OCI-LY3 (cell line): ENCODE data around the gene GDPD4.

Experiments
- H2AFZ ChIP-seq: fragments of 200-600, 300-600 bp; shearing (Covaris generic); 2 replicates; pipeline ENCODE4 v1.6.0; 2014; ENCODE audit warnings: antibody characterized with exemption, low read depth, low read length
- H3K27ac ChIP-seq: fragments of 200-600, 300-600 bp; sonication (generic); 2 replicates; pipeline ENCODE4 v1.5.1; 2014; ENCODE audit warnings: mild to moderate bottlenecking, low read length, moderate library complexity, mixed read lengths
- H3K27me3 ChIP-seq: fragments of 200-600, 300-600 bp; sonication (generic); 2 replicates; pipeline ENCODE4 v1.6.1; 2014; ENCODE audit warnings: low read depth, low read length, mixed read lengths
- H3K36me3 ChIP-seq: fragments of 200-600, 300-600 bp; sonication (generic); replicated peaks from 2 replicates; pipeline ENCODE3; 2014; ENCODE audit warnings: low read depth, low read length, mixed read lengths
- H3K4me1 ChIP-seq: fragments of 300-600, 200-600 bp; sonication (generic); 2 replicates; pipeline ENCODE4 v1.6.1; 2014; ENCODE audit warnings: low read length, mixed read lengths
- H3K4me2 ChIP-seq: fragments of 200-600, 300-600 bp; sonication (generic); 2 replicates; pipeline ENCODE4 v1.6.1; 2014; ENCODE audit warnings: low read length, mixed read lengths
- H3K4me3 ChIP-seq: fragments of 300-600, 200-600 bp; sonication (generic); 2 replicates; pipeline ENCODE4 v1.5.1; 2014; ENCODE audit warnings: antibody characterized with exemption, mild to moderate bottlenecking, low read length, moderate library complexity
- H3K79me2 ChIP-seq: fragments of 300-600, 200-600 bp; shearing (Covaris generic); 2 replicates; pipeline ENCODE4 v1.6.1; 2014; ENCODE audit warnings: mild to moderate bottlenecking, low read length, mixed read lengths
- H3K9ac ChIP-seq: fragments of 300-600, 200-600 bp; shearing (Covaris generic); 2 replicates; pipeline ENCODE4 v1.6.0; 2014; ENCODE audit warnings: mild to moderate bottlenecking, low read length, moderate library complexity
- H3K9me3 ChIP-seq: fragments of 200-600, 300-600 bp; shearing (Covaris generic); 2 replicates; pipeline ENCODE4 v1.6.1; 2014; ENCODE audit warnings: low read length, mixed read lengths; ENCODE audit not compliant: insufficient read depth
- H4K20me1 ChIP-seq: fragments of 200-600, 300-600 bp; sonication (generic); 2 replicates; pipeline ENCODE4 v1.6.1; 2016; ENCODE audit warnings: low read length, mixed read lengths; ENCODE audit not compliant: insufficient read depth
- EZH2phosphoT487 ChIP-seq: fragments of 200-600 bp; shearing (Covaris generic); IDR thresholded peaks from 2 replicates; pipeline ENCODE4 v1.6.1; 2018; ENCODE audit warnings: antibody characterized with exemption, mixed run types, low read depth
- TF ChIP-seq, protein P1 (sequence below): fragments of 200-600, 300-600 bp; sonication (generic); IDR thresholded peaks from 2 replicates; pipeline ENCODE4 v1.5.1; 2014; ENCODE audit warnings: antibody characterized with exemption, low read length, low read depth

GDPD4 gene

DNA sequence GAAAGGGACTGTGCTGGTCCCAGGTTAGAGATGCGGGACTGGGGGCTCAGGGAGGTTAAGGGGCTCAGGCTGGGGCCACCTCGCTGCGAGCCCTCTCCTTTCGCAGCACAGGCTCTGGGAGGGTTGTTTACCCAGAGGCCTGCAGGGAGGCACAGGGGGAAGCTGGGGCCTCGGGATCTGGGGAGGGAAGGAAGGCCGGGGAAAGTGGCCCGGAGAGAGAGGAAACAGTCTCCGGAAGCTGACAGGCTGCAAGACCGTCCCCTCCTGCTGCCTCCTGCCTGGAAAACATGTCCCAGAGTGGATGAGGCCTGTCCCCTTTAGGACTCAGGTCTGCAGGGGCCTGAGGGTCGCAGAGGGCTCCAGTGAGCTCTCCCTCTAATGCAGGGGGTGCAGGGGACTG, 128.0 kb downstream of the GDPD4 start:
- H3K4me3 ChIP-seq, result no peak overlapping the region
- TF ChIP-seq EZH2phosphoT487, result no peak
- TF ChIP-seq, protein P1, sequence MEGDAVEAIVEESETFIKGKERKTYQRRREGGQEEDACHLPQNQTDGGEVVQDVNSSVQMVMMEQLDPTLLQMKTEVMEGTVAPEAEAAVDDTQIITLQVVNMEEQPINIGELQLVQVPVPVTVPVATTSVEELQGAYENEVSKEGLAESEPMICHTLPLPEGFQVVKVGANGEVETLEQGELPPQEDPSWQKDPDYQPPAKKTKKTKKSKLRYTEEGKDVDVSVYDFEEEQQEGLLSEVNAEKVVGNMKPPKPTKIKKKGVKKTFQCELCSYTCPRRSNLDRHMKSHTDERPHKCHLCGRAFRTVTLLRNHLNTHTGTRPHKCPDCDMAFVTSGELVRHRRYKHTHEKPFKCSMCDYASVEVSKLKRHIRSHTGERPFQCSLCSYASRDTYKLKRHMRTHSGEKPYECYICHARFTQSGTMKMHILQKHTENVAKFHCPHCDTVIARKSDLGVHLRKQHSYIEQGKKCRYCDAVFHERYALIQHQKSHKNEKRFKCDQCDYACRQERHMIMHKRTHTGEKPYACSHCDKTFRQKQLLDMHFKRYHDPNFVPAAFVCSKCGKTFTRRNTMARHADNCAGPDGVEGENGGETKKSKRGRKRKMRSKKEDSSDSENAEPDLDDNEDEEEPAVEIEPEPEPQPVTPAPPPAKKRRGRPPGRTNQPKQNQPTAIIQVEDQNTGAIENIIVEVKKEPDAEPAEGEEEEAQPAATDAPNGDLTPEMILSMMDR, result no peak
- H3K4me2 ChIP-seq, result no peak overlapping the region
- no peaks in the 10 kb centered on the region for H3K36me3 ChIP-seq
- H3K27me3 ChIP-seq, result no peaks in the 10 kb centered on the region
- H3K9ac ChIP-seq, result no peak overlapping the region
- H3K79me2 ChIP-seq, result no peaks in the 10 kb centered on the region
- no peaks in the 10 kb centered on the region for H3K9me3 ChIP-seq
- H3K4me1 ChIP-seq, result no peaks in the 10 kb centered on the region
- H4K20me1 ChIP-seq, result no peaks in the 10 kb centered on the region
- H2AFZ ChIP-seq, result no peak overlapping the region
- H3K27ac ChIP-seq, result no peak overlapping the region

DNA sequence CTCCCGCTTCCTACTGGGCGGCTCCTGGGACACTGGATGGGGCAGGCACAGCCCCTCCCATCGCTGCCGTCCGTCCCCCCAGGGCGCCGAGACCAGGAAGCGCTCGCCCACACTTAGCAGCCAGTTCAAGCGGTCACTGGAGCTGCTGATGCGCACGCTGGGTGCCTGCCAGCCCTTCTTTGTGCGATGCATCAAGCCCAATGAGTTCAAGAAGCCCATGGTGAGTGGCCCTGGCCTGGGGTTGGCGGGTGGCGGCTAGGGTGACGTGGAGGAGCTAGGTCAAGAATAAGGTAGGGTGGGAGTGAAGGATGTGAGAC, 128.9 kb downstream of the GDPD4 start:
- no peaks in the 10 kb centered on the region for H4K20me1 ChIP-seq
- H3K79me2 ChIP-seq, result no peaks in the 10 kb centered on the region
- H3K4me1 ChIP-seq, result no peaks in the 10 kb centered on the region
- H3K4me2 ChIP-seq, result no peak overlapping the region
- no peak for TF ChIP-seq EZH2phosphoT487
- TF ChIP-seq, protein P1, result no peak
- H3K36me3 ChIP-seq, result no peaks in the 10 kb centered on the region
- H2AFZ ChIP-seq, result no peak overlapping the region
- H3K4me3 ChIP-seq, result no peak overlapping the region
- no peaks in the 10 kb centered on the region for H3K9me3 ChIP-seq
- H3K27ac ChIP-seq, result no peak overlapping the region
- no peaks in the 10 kb centered on the region for H3K27me3 ChIP-seq
- H3K9ac ChIP-seq, result no peak overlapping the region

DNA sequence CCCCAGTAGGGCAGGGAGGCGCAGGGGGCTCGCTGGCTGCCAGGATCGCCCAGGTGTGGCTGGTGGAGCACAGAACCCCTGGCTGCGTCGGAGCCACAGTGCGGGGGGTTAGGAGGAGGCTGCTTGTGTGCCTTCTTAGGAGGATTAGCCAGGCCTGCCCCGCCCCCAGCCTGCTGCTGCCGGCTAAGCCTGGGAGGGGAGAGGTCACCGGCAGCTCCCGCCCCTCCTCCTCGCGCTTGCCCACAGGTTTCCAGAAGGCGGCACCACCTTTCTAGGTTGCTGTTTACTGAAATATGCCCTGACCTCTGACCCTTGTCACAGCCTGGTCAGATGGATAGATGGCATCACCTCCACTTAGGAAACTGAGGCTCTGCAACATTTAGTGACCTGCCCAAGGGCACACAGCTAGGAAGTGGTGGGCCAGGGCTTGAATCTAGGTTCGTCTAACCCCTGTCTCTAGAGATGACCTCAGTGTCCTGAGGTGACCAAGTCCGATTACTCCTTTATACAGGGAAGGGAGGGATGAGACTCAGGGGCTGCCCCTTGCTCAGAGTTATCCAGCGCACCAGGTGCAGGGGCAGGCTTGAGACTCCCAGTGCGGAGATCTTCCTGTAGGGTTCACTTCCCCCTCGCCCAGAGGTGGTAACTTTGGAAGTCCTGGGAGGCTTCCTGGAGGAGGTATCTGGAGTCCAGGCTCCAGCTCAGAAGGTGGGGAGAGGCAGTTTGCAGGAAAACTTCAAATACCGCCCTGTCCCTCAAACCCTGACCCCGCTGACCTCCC, 129.4 kb downstream of the GDPD4 start:
- no peaks in the 10 kb centered on the region for H3K36me3 ChIP-seq
- H3K9me3 ChIP-seq, result no peaks in the 10 kb centered on the region
- no peaks in the 10 kb centered on the region for H3K79me2 ChIP-seq
- no peak overlapping the region for H3K27ac ChIP-seq
- H3K4me3 ChIP-seq, result no peak overlapping the region
- H3K4me2 ChIP-seq, result no peak overlapping the region
- H3K27me3 ChIP-seq, result no peaks in the 10 kb centered on the region
- H2AFZ ChIP-seq, result no peak overlapping the region
- no peaks in the 10 kb centered on the region for H4K20me1 ChIP-seq
- no peak for TF ChIP-seq EZH2phosphoT487
- TF ChIP-seq, protein P1, result no peak
- H3K4me1 ChIP-seq, result no peaks in the 10 kb centered on the region
- no peak overlapping the region for H3K9ac ChIP-seq

DNA sequence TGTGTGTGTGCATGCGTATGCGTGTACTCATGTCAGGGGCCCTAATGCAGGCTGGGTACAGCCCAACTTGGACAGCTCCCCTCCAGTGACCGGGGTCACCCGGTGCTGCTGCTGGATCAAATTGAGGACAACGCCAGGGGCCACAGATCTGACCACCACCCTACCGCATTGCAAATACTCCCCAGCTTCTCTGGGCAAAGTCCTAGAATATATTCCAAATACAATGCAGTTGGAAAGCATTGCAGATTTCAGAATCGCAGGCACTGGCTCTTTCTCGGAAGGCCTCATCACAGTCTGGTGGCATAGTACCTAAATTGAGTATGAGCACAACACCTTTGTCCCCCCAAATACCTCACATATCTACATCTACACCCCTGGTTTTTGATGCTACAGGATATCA, 130.2 kb downstream of the GDPD4 start:
- no peaks in the 10 kb centered on the region for H3K9me3 ChIP-seq
- no peak overlapping the region for H2AFZ ChIP-seq
- no peak for TF ChIP-seq EZH2phosphoT487
- TF ChIP-seq, protein P1, result no peak
- H3K4me1 ChIP-seq, result no peaks in the 10 kb centered on the region
- no peaks in the 10 kb centered on the region for H4K20me1 ChIP-seq
- H3K4me3 ChIP-seq, result no peak overlapping the region
- H3K27me3 ChIP-seq, result no peaks in the 10 kb centered on the region
- H3K36me3 ChIP-seq, result no peaks in the 10 kb centered on the region
- no peak overlapping the region for H3K27ac ChIP-seq
- H3K9ac ChIP-seq, result no peak overlapping the region
- no peak overlapping the region for H3K4me2 ChIP-seq
- H3K79me2 ChIP-seq, result no peaks in the 10 kb centered on the region
